Breast epithelium (tissue), 4 donors: ENCODE data around the gene SH2D1A. TPM values are rescaled to one million over a fixed set of nuclear protein-coding genes. Genes with fewer than 3 reads are reported as not detected.
"Not testable (repeated sequence)": the region's sequence is repeated elsewhere in the genome, so short reads cannot be mapped to it uniquely, and the experiment has no call there.

ENCODE experiments used
- DNase-seq, 2 donors: peaks; one replicate each; pipeline ENCODE4 v3.0.0-alpha.2; 2019; ENCODE audit warnings: low spot score in 2 of 2
- H3K27ac ChIP-seq, 2 donors: fragments of 200-600 bp; sonication (generic) in 1 of 2; one replicate each; pipeline ENCODE4 v1.5.1; 2016 to 2019; ENCODE audit warnings: mild to moderate bottlenecking in 1 of 2
- H3K27me3 ChIP-seq, 2 donors: fragments of 200-600 bp; sonication (generic) in 1 of 2; one replicate each; pipeline versions ENCODE4 v1.5.1 to v1.6.0; 2017 to 2019; ENCODE audit warnings: control low read depth in 1 of 2, mild to moderate bottlenecking in 1 of 2
- H3K36me3 ChIP-seq: fragments of 200-600 bp; one replicate; pipeline ENCODE4 v1.5.1; 2019
- H3K4me1 ChIP-seq, 2 donors: fragments of 200-600 bp; sonication (generic); one replicate each; pipeline ENCODE4 v1.5.1; 2016 to 2019; ENCODE audit warnings: control low read depth in 1 of 2
- H3K4me3 ChIP-seq, 3 donors: fragments of 200-600 bp; sonication (generic); 1 replicate in 2 of 3; 2 replicates in 1 of 3; pipeline ENCODE4 v1.5.1; 2016 to 2019; ENCODE audit warnings: mild to moderate bottlenecking in 3 of 3, moderate library complexity in 2 of 3
- H3K9me3 ChIP-seq, 2 donors: fragments of 200-600 bp; sonication (generic) in 1 of 2; one replicate each; pipeline ENCODE4 v1.5.1; 2016 to 2019; ENCODE audit warnings: control low read depth in 1 of 2
- POLR2A ChIP-seq: fragments of 450-650 bp; IDR thresholded peaks from one replicate; pipeline ENCODE4 v1.6.1; 2016; ENCODE audit warnings: antibody characterized with exemption, mild to moderate bottlenecking, moderate library complexity
- POLR2AphosphoS5 ChIP-seq, 3 donors: sonication (generic); formaldehyde crosslinking; IDR thresholded peaks; one replicate each; pipeline ENCODE4 v1.6.1; 2017; ENCODE audit warnings: antibody characterized with exemption in 3 of 3
- intact Hi-C: fragments of 100-400 bp; cut with DNase I; formaldehyde crosslinking; loops from one replicate; pipeline ENCODE4 v1.15.1; 2023; ENCODE audit warnings: low total_unique reads
- total RNA-seq, 3 donors: library from RNA; depleted of rRNA; stranded (reverse); fragments of >200 nt; gene quantifications; one replicate each; pipeline ENCODE4 v1.1.0, GENCODE V29; 2016
- TF ChIP-seq, protein P1 (sequence below), 3 donors: fragments of 450-650 bp; IDR thresholded peaks; one replicate each; pipeline ENCODE4 v1.5.1; 2016 to 2017; ENCODE audit warnings: antibody characterized with exemption in 3 of 3, mild to moderate bottlenecking in 3 of 3, moderate library complexity in 3 of 3

SH2D1A gene
- 1 to 10 TPM in 1 of 3 donors, under 1 TPM in 2; 0.64 to 2.0 (median 0.88) TPM for total RNA-seq

DNA sequence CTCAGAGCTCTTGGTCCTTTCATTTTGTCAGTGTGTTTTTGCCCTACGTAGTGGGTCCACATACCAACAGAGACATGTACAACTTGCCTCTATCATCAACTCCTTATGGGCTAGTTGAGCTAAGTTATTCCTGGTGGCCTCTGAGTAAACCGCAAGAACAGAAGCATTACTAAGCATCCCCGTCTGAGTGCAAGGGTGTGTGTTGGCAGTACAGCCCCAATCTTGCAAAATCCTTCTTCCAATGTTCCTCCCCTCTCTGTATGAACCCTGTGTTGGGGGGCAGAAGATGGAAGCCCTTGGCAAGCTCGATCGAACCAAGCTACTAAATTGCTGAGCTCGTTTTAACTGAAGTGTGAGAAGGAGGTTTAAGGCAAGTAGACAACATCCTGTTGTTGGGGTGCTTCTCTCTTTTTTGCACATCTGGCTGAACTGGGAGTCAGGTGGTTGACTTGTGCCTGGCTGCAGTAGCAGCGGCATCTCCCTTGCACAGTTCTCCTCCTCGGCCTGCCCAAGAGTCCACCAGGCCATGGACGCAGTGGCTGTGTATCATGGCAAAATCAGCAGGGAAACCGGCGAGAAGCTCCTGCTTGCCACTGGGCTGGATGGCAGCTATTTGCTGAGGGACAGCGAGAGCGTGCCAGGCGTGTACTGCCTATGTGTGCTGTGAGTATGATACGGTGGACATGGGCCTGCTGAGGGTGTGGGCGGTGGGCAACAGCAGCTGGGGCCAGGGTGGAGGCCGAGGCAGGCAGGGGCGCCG lies at the start of gene SH2D1A:
Gene SH2D1A, plus strand, starts transcription at position 447 of the 760 bp plus-strand sequence. Its CDS starts 80 bp downstream, at position 527.
- peaks cover 0 to 17% of the 10 kb centered on the region in 2 donors for H3K27me3 ChIP-seq

DNA sequence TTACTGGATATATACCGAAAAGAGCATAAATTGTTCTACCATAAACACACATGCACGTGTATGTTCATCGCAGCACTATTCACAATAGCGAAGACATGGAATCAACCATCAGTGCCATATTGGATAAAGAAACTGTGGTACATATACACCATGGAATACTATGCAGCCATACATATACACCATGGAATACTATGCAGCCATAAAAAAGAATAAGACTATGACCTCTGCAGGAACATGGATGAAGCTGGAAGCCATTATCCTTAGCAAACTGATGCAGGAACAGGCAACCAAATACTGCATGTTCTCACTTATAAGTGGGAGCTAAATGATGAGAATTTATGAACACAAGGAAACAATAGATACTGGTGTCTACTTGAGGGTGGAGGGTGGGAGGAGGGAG lies 47.0 kb upstream of the SH2D1A start:
- H3K36me3 ChIP-seq, intact Hi-C loops: not testable (repeated sequence)

More for the DNA sequence above, at the start of gene SH2D1A:
- intact Hi-C loops: no loop called here
- H3K4me3 ChIP-seq: no peak within 1 kb of the TSS
- no peaks in the 10 kb centered on the region for H3K36me3 ChIP-seq
- H3K9me3 ChIP-seq: no peaks in the 10 kb centered on the region
- no peaks in the 10 kb centered on the region for H3K4me1 ChIP-seq
- DNase-seq: no peak
- H3K27ac ChIP-seq: no peak within 1 kb of the TSS
- TF ChIP-seq POLR2AphosphoS5 (IDR thresholded peaks at IDR 0.05) (no peak), POLR2A (no peak)
- TF ChIP-seq, protein P1, sequence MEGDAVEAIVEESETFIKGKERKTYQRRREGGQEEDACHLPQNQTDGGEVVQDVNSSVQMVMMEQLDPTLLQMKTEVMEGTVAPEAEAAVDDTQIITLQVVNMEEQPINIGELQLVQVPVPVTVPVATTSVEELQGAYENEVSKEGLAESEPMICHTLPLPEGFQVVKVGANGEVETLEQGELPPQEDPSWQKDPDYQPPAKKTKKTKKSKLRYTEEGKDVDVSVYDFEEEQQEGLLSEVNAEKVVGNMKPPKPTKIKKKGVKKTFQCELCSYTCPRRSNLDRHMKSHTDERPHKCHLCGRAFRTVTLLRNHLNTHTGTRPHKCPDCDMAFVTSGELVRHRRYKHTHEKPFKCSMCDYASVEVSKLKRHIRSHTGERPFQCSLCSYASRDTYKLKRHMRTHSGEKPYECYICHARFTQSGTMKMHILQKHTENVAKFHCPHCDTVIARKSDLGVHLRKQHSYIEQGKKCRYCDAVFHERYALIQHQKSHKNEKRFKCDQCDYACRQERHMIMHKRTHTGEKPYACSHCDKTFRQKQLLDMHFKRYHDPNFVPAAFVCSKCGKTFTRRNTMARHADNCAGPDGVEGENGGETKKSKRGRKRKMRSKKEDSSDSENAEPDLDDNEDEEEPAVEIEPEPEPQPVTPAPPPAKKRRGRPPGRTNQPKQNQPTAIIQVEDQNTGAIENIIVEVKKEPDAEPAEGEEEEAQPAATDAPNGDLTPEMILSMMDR (IDR thresholded peaks at IDR 0.05): no peak

DNA sequence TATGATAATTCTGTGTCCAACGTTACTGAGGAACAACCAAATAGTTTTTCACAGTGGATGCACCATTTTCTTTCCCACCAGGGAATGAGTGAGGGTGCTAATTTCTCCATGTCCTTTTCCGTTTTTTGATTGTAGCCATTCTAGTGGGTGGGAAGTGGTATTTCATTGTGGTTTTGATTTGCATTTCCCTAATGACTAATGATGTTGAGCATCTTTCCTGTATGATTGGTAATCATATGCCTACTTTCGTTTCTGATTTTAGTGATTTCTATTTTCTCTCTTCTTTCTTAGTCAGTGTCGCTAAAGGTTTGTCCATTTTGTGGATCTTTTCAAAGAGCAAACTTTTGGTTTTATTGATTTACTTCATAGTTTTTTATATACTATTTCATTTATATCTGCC lies 46.0 kb upstream of the SH2D1A start:
- peaks cover 0 to 3% of the 10 kb centered on the region in 2 donors for H3K27me3 ChIP-seq
- no peak for DNase-seq
- no peaks in the 10 kb centered on the region for H3K36me3 ChIP-seq
- H3K4me3 ChIP-seq: no peak overlapping the region
- intact Hi-C loops: no loop called here
- H3K9me3 ChIP-seq: no peaks in the 10 kb centered on the region
- no peak overlapping the region for H3K27ac ChIP-seq
- no peaks in the 10 kb centered on the region for H3K4me1 ChIP-seq
- no peak for TF ChIP-seq POLR2AphosphoS5 (IDR thresholded peaks at IDR 0.05)
- TF ChIP-seq, protein P1 (IDR thresholded peaks at IDR 0.05): no peak
- TF ChIP-seq POLR2A: no peak

More for the DNA sequence above, 47.0 kb upstream of the SH2D1A start:
- H3K4me3 ChIP-seq, H3K27ac ChIP-seq, H3K27me3 ChIP-seq, DNase-seq, H3K4me1 ChIP-seq, H3K9me3 ChIP-seq: not testable (repeated sequence)

DNA sequence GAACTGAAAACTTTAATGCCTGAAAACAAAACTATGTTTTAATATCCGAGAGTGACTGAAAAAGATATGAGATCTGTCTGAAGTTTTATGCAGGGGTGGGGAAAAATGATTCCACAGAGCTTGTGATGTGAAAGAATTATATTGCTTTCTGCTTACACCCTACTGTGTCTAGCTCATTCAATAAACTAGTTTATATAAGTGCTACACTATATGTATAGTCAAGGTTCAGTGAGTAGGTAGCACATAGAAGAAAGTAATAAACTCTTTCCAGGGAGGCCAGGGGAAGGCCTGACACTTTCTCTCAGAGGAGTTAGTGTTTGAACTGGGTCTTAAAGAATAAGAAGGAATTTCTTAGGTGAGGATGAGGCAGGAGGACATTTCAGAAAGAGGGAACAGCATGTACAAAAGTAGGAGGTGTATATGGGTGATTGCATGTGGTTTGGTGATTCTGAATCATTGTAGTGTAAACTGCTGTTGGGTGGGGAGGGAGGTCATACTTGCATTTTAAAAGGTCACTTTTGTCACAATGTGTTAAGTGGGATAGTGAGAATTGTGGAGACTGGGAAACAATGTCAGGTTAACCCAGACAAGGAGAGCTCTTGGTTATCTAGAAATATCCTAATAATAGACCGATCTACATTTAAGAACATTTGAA lies 39.0 kb upstream of the SH2D1A start:
- Histone ChIP-seq H3K4me3 (no peak overlapping the region), H3K9me3 (no peaks in the 10 kb centered on the region), H3K27ac (no peak overlapping the region), H3K4me1 (no peaks in the 10 kb centered on the region), H3K27me3 (peaks cover 0 to 14% of the 10 kb centered on the region in 2 donors), H3K36me3 (no peaks in the 10 kb centered on the region)
- TF ChIP-seq POLR2AphosphoS5 (IDR thresholded peaks at IDR 0.05) (no peak), POLR2A (no peak)
- TF ChIP-seq, protein P1 (IDR thresholded peaks at IDR 0.05): no peak
- no peak for DNase-seq
- intact Hi-C loops: no loop called here

DNA sequence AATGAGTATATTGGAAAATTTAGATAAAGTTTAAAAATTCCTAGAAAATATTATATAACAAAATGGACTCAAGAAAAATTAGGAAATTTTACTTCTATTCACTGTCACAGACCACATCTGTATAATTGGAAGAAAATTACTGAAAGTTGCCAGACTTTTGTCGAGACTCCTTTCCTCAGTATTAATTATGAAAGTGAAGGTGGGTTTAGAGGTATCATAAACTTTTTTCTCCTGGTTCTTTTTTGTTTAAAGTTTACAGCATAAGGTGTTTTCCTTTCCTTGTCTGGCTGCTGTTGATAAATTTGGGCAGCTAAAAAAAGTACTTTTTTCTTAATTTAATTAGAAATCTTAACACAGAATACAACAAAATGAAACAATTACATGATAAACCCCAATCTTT lies 20.6 kb upstream of the SH2D1A start:
- Histone ChIP-seq H3K27ac (no peak overlapping the region), H3K4me3 (no peak overlapping the region), H3K4me1 (no peaks in the 10 kb centered on the region), H3K36me3 (no peaks in the 10 kb centered on the region), H3K27me3 (peaks cover 0 to 5% of the 10 kb centered on the region in 2 donors), H3K9me3 (no peaks in the 10 kb centered on the region)
- no peak for DNase-seq
- TF ChIP-seq POLR2AphosphoS5 (IDR thresholded peaks at IDR 0.05) (no peak), POLR2A (no peak)
- TF ChIP-seq, protein P1 (IDR thresholded peaks at IDR 0.05): no peak
- intact Hi-C loops: no loop called here
